Activated CD4-positive, alpha-beta T cell treated with anti-CD3 and anti-CD28 coated beads, Interleukin-2, amount 50 U/mL, for 4 hours (primary cell): ENCODE data around the gene HTR1B.

Source experiments
- DNase-seq, 2 experiments: peaks; one replicate each; pipeline ENCODE4 v3.0.0-alpha.2; 2020

HTR1B gene

GRCh38 chr6:77455271-77455670, 8.0 kb downstream of the HTR1B start:
- DNase-seq: no peak

- DNase-seq: no peak
Measured at GRCh38 chr6:77454386-77454785, 8.9 kb downstream of the HTR1B start.

- DNase-seq: no peak
Measured at GRCh38 chr6:77451466-77451865, 11.8 kb downstream of the HTR1B start.

GRCh38 chr6:77450924-77451323, 12.4 kb downstream of the HTR1B start:
- DNase-seq: no peak

- DNase-seq: no peak
Measured at GRCh38 chr6:77448546-77448945, 14.7 kb downstream of the HTR1B start.

GRCh38 chr6:77447254-77447653, 16.0 kb downstream of the HTR1B start:
- DNase-seq: no peak

GRCh38 chr6:77446249-77446648, 17.0 kb downstream of the HTR1B start:
- DNase-seq: no peak

- no peak for DNase-seq
Measured at GRCh38 chr6:77445214-77445613, 18.1 kb downstream of the HTR1B start.

GRCh38 chr6:77440206-77440976, 22.9 kb downstream of the HTR1B start:
- DNase-seq: no peak

- no peak for DNase-seq
Measured at GRCh38 chr6:77433888-77434287, 29.4 kb downstream of the HTR1B start.

- no peak for DNase-seq
Measured at GRCh38 chr6:77430504-77430903, 32.8 kb downstream of the HTR1B start.

- no peak for DNase-seq
Measured at GRCh38 chr6:77425671-77426070, 37.6 kb downstream of the HTR1B start.

- DNase-seq: no peak
Measured at GRCh38 chr6:77425216-77425615, 38.1 kb downstream of the HTR1B start.

GRCh38 chr6:77424761-77425160, 38.5 kb downstream of the HTR1B start:
- DNase-seq: no peak

GRCh38 chr6:77416839-77417238, 46.5 kb downstream of the HTR1B start:
- no peak for DNase-seq

- no peak for DNase-seq
Measured at GRCh38 chr6:77415706-77416105, 47.6 kb downstream of the HTR1B start.
